Measurements from ENCODE around the gene ABCA3.

- no peak for TF ChIP-seq CTCF (IDR thresholded peaks at IDR 0.05)
- no peak for TF ChIP-seq EP300 (IDR thresholded peaks at IDR 0.05)
- no peak for TF ChIP-seq POLR2A (IDR thresholded peaks at IDR 0.05)
Observed at GRCh38 chr16:2229632-2230250, 110.8 kb downstream of the ABCA3 start.

Data from tibial nerve (tissue), 4 donors.